Erythroblast (primary cell): ENCODE measurements around the gene BPIFB2.

ENCODE experiments used
- GATA1 ChIP-seq: IDR thresholded peaks from 2 replicates; pipeline ENCODE4 v1.6.1; 2011; ENCODE audit warnings: low read depth, mild to moderate bottlenecking, control low read depth, low read length, moderate library complexity
- POLR2A ChIP-seq: IDR thresholded peaks from 2 replicates; pipeline ENCODE4 v1.6.1; 2011; ENCODE audit warnings: mild to moderate bottlenecking, low read length

DNA sequence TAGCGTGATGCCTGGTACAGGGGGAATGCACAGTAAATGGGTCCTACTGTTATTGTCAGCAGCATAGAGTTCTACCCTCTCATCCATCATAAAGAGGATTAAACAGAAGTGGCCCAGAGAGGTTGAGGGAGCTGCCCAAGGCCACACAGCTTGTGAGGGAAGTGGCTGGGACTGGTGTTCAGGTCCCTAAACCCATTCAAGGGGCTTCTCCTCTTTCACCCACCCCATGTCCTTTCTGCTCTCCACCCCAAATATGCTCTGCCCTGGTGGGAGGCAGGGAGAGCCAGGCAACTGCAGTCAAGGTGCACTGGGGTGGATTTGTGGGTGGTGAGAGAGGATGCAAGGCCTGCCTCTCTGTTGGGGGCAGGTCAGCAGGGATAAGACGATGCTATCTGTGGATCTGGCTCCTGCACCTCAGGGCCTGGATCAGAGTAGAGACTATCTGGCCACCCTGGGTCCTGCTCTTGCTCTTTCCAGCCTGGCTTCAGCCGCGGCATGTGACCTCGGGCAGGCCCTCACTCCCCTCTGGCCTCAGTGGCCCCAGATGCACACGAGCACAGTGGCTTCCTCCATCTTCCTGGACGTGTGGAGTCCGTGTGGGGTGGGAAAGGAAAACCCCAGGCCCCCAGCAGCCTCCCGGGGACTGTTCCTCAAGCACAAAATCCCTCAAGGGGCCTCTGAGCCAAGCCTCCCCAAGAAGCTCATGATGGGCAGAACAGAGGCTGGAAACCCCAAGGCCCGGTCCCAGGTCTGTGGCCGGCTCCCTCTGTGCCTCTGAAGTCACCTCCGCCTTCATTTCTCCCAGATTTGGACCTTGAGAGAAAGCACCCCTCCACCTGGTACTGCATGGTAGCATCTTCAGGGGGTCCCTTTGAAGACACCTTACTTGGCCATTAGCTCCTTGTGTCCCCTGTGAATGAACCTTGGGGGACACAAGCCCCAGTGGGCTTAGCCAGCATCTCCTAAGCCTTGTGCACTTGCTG is 20.6 kb downstream of the BPIFB2 start:
- TF ChIP-seq POLR2A (no peak), GATA1 (no peak)
